ENCODE data around the gene RAB11FIP4. TPM values are rescaled to one million over a fixed set of nuclear protein-coding genes. Genes with fewer than 3 reads are reported as not detected.

The RAB11FIP4 gene
- total and polyA plus RNA-seq, 2 of the 8 experiments (the other 6 are each of a cell fraction or from before 2014, with no cell fraction given), result 21.7 to 53.2 TPM

DNA sequence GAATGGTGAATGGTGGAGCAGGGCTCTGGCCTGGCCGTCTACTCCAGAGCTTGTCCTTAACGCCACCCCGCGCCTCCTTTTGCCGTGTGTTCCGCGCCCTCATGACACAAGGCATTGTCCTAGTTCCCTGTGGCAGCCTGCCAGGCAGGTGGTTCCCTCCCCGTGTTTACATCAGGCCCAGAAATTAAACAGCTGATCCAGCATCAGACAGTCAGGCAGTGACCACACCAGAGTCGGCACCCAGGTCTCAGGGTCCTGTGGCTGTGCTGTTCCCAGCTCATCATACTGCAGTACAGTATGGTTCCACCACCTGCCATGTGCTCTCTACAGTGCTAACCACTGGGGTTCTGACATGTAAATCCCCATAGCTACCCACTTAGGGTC, 119.7 kb downstream of the RAB11FIP4 start:
- FAIRE-seq (no peak), DNase-seq (ENCODE audit: low read depth in 1 of 2, low spot score in 2 of 2) (no peak)
- Histone ChIP-seq H2BK120ac (replicated peaks; ENCODE audit: low read depth, low read length) (no peak overlapping the region), H3K27ac (ENCODE audit: low read depth, low read length) (no peak overlapping the region), H4K91ac (replicated peaks; ENCODE audit: insufficient read length, low read length) (peak overlapping the region; percentile 34), H3K4me2 (ENCODE audit: insufficient read depth in 1 of 2, low read depth in 2 of 2, low read length in 2 of 2) (no peak overlapping the region), H3K23ac (ENCODE audit: insufficient read length) (no peak overlapping the region), H2BK15ac (ENCODE audit: low read length) (no peak overlapping the region), H3K14ac (ENCODE audit: insufficient read length) (no peak overlapping the region), H3K56ac (replicated peaks; ENCODE audit: insufficient read length, low read depth, low read length) (no peak overlapping the region), H3K18ac (ENCODE audit: extremely low read depth, low read length) (no peak overlapping the region), H2BK12ac (ENCODE audit: low read depth, low read length) (no peak overlapping the region), H2BK20ac (ENCODE audit: low read length) (no peak overlapping the region), H4K5ac (ENCODE audit: insufficient read length, low read depth, low read length) (no peak overlapping the region), H3K4me3 (ENCODE audit: extremely low read depth in 1 of 4, insufficient read depth in 2 of 4, low read depth in 3 of 4, low read length in 4 of 4) (no peak overlapping the region), H2AFZ (ENCODE audit: low read length) (no peak overlapping the region), H3K23me2 (ENCODE audit: low read depth, low read length) (no peaks in the 10 kb centered on the region), H3K9ac (replicated peaks in 1 of 4; ENCODE audit: extremely low read depth in 1 of 4, low read depth in 3 of 4, low read length in 3 of 4) (no peak overlapping the region), H2AK5ac (ENCODE audit: low read depth, low read length) (peak overlapping the region; percentile 83; the same call in 1 of the 2 replicates), H2BK5ac (ENCODE audit: low read depth, low read length) (no peak overlapping the region), H4K8ac (ENCODE audit: extremely low read depth, insufficient read depth, low read length) (no peak overlapping the region), H3K79me2 (ENCODE audit: control insufficient read depth in 1 of 2, insufficient read depth in 2 of 2, low read length in 2 of 2) (peaks cover 0 to 51% of the 10 kb centered on the region in 2 experiments; a peak in 2 of 4 replicates), H3K79me1 (ENCODE audit: low read depth, low read length) (peaks cover 11% of the 10 kb centered on the region), H3K36me3 (ENCODE audit: control insufficient read depth in 2 of 4, insufficient read depth in 4 of 4, low read length in 3 of 4) (no peaks in the 10 kb centered on the region), H3K4ac (replicated peaks; ENCODE audit: insufficient read length, low read depth, low read length) (peak overlapping the region; percentile 27), H3K27me3 (replicated peaks in 1 of 4; ENCODE audit: control insufficient read depth in 3 of 4, extremely low read depth in 1 of 4, insufficient read depth in 3 of 4, low read length in 3 of 4) (no peaks in the 10 kb centered on the region), H3K4me1 (replicated peaks in 1 of 4; ENCODE audit: control insufficient read depth in 3 of 4, insufficient read depth in 4 of 4, low read length in 3 of 4) (peaks cover 0 to 5% (median 2%) of the 10 kb centered on the region in 4 experiments; a peak in 5 of 7 replicates), H4K20me1 (replicated peaks in 1 of 2; ENCODE audit: control insufficient read depth in 1 of 2, insufficient read depth in 2 of 2, low read length in 2 of 2) (peaks cover 6 to 9% of the 10 kb centered on the region in 2 experiments), H3K9me3 (ENCODE audit: insufficient read depth in 2 of 2, low read depth in 1 of 2, low read length in 1 of 2) (no peaks in the 10 kb centered on the region)
- WGBS, 2 experiments (ENCODE audit: extremely low coverage in 1 of 2, insufficient coverage in 1 of 2, insufficient read length in 1 of 2, insufficient replicate concordance in 2 of 2, low coverage in 1 of 2, low lambda C conversion rate in 2 of 2, missing lambda C conversion rate in 1 of 2), result 89% methylated on average over 9 of the region's 9 CpGs; no CpG with 5 or more reads in 1 of the 2 experiments
- ChIA-PET POLR2A (ENCODE audit: partially characterized antibody) (interaction anchor here (1.2 to 1.4 kb wide), 2 partner anchors 13 to 63 kb away, joined by 3 to 4 read pairs; no protein-coding TSS in a partner anchor), CTCF (ENCODE audit: partially characterized antibody) (interaction anchor here (0.6 to 11.5 kb wide), 14 partner anchors 13 to 495 kb away, joined by 3 to 144 read pairs (median 5); no protein-coding TSS in a partner anchor)
- TF ChIP-seq TAF7 (optimal IDR thresholded peaks at IDR 0.05; ENCODE audit: borderline replicate concordance, low read depth, low read length), result no peak
- TF ChIP-seq SUZ12 (IDR thresholded peaks at IDR 0.05; ENCODE audit: low read length), result no peak
- no peak for TF ChIP-seq CHD1 (IDR thresholded peaks at IDR 0.05; ENCODE audit: low read depth, low read length)
- no peak for TF ChIP-seq HDAC6 (IDR thresholded peaks at IDR 0.05; ENCODE audit: low read depth, low read length)
- TF ChIP-seq JUN (IDR thresholded peaks at IDR 0.05; ENCODE audit: low read depth, low read length), result no peak
- no peak for TF ChIP-seq TEAD4 (IDR thresholded peaks at IDR 0.05; ENCODE audit: low read depth, low read length)
- TF ChIP-seq NANOG (IDR thresholded peaks at IDR 0.05; ENCODE audit: insufficient read depth, low read depth, low read length, poor library complexity, severe bottlenecking), result no peak
